A549 (cell line): ENCODE results near the gene LATS2.

Experiments used
- CTCF ChIP-seq: fragments of >200 bp; sonication (Bioruptor Twin); formaldehyde crosslinking; IDR thresholded peaks from 3 replicates; pipeline ENCODE4 v1.5.1; 2016
- EP300 ChIP-seq, 2 experiments: fragments of >200 bp; sonication (Bioruptor Twin); formaldehyde crosslinking; IDR thresholded peaks; 2 replicates in 1 of 2; 3 replicates in 1 of 2; pipeline ENCODE4 v1.6.1; 2016 to 2017

DNA sequence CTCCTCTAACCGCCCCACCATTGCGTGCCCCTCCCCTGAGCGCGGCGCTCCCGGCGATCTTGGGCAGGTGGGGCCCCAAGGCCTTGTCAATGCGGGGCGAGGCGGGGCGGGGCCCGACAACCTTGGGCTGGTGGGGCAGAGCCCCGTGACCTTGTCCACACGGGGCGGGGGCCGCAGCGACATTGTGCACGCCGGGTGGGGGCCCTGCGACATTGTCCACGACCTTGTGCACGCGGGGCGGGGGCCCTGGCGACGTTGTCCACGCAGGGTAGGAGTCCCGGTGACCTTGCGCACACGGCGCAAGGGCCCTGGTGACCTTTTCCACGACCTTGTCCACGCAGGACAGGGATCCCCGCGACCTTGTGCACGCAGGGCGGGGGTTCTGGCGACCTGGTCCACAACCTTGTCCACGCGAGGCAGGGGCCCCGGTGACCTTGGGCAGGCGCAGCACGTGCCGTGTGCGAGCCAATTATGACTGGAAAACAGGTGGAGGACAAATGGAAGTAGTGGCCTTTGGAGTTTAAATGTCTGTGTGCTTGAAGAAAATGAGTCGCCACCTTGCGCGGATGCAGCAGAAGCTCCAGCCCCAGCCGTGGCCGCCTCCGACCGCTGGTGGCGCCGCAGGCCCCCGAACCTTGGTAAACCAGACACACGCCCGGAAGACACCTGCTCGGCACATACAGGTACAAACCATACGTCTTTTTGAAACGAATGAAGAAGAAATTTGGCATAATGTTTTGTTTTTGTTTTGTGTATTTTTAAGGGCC, 62.6 kb downstream of the LATS2 start:
- TF ChIP-seq EP300 (IDR thresholded peaks at IDR 0.05) (no peak), CTCF (no peak)
